GM21360 (cell line): ENCODE measurements around the gene SOX30.

Experiments
- ATAC-seq: cut with Tn5 transposase; IDR thresholded peaks from one replicate; pipeline ENCODE4 v1.9.1; 2021; ENCODE audit warnings: mild to moderate bottlenecking, moderate library complexity; ENCODE audit not compliant: unreplicated experiment

SOX30 gene

GRCh38 chr5:157578079-157578780 lies 74.0 kb downstream of the SOX30 start:
- ATAC-seq, result no peak

- ATAC-seq, result no peak
These were observed 75.6 kb downstream of the SOX30 start for GRCh38 chr5:157576678-157577077.
